GM18868 (cell line): ENCODE results near the gene GRIK4.

ENCODE experiments used
- ATAC-seq: cut with Tn5 transposase; IDR thresholded peaks from one replicate; pipeline ENCODE4 v1.9.1; 2021; ENCODE audit warnings: mild to moderate bottlenecking, moderate library complexity; ENCODE audit not compliant: unreplicated experiment

The GRIK4 gene

DNA sequence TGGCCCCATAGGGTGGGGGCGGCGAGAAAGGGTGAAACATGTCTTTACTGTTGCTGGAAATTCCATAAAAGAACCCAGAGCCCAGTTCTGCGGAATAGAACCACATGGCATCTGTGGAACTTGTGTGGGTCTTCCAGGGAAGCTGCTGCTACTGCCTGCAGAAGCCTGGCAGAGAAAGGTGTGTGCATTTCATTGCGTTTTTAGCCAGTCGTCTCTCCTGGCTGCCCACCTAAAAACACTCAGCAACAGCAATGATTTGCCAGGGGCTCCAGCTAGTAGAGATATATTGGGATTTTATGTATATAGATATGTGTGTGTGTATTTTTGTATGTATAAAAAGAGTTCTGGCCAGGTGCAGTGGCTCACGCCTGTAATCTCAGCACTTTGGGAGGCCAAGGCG is 385.1 kb downstream of the GRIK4 start:
- ATAC-seq = no peak

DNA sequence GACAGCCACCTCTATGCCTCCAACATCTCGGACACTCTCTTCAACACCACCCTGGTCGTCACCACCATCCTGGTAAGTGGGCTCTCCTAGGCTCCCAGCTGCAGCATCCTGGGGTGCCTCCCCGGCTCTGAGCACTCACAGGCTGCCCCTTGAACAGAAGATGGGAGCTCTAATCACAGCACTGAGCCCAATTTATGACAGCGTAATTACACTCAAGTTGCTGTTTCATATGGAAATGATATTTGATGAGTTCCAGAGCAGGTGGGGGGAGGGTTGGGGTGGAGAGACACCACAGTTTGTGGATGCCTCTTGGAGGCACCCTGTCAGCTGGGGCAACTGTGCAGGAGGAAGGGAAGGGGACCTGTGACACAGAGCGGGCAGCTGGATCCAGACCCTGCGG is 387.0 kb downstream of the GRIK4 start:
- ATAC-seq = no peak

DNA sequence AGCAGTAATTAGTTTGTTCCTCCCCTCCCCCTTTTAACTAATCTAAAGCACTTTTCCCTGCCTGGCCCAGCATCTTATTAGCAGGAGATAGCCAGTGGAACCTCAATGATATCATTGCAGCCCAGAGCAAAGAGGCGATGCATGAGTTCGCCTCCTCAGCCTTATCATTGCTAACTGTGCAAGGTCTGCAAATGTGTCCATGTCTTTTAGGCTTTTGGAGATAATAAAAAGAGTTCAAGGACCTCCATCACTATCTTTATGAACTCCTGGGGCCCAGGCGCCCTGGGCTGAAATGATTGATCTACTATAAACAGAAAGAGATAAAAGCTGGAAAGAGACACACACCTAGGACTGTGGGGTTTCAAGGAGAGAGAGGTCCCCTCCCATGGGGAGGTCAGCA is 388.2 kb downstream of the GRIK4 start:
- no peak for ATAC-seq

DNA sequence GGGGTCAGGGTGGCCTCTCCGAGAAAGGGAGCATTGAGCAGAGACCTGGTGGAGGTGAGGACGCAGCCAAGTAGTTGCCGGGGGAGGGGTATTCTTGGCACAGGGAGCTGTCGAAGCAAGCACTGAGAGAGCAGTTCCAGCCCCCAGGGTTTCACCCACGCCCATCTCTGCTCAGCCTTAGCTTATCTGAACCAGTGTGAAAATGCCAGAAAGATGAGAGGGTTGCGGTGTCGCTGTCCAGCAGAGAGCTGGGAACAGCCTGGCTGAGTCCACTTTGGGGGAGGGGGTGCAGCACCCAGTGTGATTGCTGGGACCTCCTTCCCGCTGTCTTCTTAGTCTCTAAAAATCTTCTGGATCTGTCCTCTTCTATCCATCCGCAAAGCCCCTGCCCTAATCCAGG is 389.1 kb downstream of the GRIK4 start:
- no peak for ATAC-seq

DNA sequence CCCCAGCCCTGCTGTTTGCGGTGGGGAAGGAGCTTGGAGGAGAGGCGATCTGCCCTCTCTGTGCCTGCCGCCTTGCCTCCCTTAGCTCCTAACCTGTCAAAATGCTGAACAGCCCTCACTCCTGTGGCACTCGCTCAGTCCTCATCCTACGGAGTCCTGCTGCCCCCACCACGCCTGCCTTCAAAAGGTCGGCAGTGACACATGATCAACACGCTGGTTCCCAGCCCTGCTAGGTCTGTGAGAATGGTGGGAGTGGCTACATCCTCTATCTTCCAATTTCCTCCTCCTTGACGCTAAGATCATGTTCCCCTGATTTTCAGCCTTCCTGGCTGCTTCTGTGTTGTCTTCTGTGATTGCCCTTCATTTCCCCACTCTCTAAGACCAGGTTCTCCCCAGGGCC is 392.1 kb downstream of the GRIK4 start:
- no peak for ATAC-seq

DNA sequence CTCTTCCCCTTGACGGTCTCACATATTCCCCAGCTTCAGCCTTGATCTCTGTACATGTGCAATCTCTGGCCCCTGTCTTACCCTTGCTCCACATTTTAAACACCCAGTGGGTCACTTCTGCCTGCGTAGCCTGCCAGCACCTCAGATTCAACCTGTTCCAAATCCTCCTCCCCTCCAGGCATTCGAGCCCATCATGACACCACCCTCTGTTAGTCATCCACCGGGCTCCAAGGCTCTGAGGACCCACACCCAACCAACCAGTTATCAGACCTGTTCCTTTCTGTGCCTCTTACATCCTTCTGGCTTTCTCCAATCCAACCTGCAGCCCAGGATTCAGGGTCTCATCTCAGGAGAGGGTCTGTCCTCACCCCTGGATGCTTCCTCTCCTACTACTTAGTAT is 392.6 kb downstream of the GRIK4 start:
- ATAC-seq = no peak

DNA sequence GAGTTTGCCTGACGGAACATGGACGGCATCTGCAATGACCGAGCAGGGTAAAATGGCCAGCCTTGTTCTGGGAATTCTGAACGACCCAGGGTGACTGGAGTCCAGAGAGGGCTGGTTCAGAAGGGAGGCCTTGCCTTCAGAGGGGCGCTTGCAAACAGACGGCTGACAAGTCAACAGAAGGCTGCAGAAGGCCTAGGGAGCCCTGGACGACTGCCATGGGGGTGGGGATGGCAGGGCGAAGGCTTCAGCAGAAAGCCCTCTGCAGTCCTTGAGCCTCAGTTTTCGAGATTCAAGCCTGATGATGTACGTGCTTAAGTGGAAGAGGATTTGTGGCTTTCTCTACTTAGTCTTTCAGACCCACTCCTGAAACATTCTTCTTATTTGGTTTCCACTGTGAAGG is 395.2 kb downstream of the GRIK4 start:
- ATAC-seq = no peak

DNA sequence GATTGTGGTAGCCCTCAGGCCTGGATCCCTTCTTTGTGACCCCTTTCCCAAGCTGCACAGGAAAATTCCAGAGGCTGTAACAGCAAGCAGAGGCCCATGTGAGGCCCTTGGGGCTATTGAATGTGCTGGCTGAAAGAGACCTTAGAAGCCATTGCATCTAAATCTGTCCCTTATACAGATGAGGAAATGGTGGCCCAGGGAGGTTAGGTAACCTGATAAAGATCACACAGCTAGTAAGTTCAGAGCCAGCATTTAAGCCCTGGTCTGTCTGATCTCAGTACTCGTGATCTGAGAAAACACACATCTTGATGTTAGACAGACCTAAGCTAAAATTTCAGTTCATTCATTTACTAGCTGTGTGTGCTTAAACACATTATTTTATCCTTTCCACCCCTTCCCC is 396.4 kb downstream of the GRIK4 start:
- no peak for ATAC-seq

DNA sequence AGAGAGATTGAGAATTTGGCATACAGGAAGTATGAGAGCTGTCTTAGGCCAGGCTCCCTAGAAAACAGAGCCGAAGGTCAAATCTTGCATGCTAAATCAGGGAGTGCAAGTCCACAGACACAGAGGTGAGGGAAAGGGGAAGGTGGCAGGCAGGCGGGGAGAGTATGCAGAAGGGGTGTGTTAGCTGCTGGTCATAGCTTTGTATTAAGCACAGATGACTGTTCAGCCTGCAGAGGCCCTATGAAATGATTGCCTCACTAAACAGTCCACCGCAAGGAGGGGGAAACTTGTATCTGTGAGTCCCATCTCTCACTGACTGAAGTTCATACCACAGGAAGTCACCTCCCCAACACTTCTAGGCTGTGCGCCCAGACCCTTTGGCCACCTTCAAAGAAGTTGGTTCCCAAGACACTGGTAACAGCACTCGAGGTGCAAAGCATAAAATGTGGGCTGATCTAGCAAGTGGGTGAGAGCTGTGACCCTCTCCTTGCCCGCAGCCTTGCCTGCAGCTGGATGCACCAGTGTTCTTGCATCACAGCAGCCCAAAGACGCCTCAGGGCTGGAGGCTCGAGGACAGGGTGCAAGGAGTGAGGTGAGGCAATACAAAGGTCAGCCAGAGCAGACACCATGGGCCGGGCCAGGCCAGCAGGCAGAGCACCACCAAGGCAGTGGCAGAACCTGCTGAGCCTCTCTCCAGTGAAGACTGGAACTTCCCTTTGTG is 397.1 kb downstream of the GRIK4 start:
- ATAC-seq = no peak

DNA sequence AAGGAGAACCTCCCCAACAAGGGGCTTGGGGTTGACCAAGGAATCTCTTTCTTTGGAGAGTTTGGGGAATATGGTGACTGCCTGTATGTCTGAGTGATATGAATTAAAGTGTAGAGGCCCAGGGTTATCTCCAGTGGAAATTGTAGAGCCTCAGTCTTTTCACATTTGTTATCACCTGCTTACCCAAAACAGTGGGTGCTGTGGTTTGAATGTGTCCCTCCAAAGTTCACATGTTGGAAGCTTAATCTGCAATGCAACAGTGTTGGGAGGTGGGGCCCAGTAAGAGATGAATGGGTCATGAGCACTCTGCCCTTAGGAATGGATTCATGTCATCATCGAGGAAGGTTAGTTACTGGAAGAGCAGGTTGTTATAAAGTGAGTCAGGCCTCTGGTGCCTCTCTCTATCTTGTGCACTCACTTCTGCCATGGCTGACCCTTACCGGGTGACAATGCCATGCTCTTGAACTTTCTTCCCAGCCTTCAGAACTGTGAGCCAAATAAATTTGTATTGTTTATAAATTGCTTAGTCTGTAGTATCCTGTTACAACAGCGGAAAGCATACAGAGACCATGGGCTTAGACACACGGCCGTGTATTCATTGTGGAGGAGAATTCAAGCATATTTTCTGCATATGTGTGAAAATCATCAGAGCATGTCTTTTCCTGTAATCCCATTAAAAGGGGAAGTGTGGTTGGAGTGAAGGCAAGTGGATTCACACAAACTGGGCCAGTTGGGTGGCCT is 398.3 kb downstream of the GRIK4 start:
- no peak for ATAC-seq

DNA sequence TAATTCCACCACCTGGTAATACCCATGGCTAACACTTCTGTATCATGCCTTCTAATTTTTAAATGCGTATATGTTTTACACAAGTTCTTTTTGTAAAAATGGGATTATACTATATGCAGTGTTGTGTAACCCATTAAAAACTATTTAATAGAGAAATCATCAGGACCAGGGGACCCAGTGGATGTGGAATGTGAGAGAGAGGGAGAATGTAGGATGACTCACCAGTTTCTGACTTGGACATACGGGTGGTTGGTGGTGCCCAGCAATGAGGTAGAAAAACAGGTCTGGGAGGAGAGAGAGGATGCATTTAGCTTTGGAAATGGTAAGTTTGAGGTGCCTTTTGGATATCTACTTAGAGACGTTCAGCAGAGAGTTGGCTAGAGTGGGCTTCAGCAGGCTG is 400.4 kb downstream of the GRIK4 start:
- ATAC-seq = no peak

DNA sequence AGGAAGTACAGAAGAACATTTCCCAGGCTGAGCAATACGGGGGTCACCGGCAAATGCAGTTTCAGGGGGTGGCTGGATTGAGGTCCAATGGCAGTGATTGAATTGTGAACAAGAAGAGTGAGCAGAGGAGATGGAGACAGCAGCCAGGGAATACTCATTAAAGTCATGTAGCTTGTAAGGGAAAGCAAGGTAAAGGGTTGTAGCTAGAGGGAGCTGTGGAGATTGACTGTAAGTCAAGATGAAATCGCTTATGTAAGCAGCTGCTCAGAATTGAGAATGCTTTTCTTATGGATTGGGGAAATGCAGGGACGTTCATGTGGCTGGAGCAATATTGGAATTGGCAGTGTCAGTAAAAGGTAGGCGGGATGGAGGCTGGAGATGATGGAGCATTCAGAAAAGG is 401.0 kb downstream of the GRIK4 start:
- ATAC-seq = no peak

DNA sequence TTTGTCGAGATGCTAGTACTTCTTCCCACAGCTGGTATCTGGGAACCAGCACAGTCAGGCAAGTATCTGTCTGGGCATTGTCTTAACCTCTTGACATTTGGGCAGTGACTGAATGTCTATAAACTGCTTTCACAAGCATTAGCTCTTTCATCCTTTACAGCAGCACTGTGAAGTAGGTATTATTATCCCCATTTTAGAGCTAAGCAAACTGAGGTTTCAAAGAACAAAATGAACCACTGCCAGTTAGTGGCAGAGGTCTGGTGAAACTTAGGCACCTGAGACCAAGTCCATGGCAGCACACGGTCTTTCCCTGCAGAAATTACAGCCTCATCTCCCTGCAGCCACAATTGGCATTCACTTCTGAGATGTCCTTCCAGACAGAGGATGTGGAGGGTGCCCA is 401.4 kb downstream of the GRIK4 start:
- no peak for ATAC-seq

DNA sequence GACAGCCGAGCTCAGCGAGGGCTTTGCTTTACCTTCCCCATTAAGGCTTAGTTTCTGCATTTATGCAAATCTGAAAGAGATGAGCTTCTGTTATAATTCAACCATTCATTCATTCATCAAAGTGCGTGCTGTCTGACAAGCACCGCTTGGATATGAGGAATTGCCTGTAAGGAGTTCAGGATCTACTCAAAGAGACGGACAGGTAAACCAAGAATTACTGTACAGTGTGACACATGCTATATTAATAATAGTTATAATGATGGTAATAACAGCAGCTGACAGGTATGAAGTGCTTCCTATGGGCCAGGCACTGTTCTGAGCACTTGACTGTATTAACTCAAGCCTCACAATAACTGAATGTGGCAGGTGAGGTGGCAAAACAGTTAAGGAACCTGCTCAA is 402.5 kb downstream of the GRIK4 start:
- ATAC-seq = no peak

DNA sequence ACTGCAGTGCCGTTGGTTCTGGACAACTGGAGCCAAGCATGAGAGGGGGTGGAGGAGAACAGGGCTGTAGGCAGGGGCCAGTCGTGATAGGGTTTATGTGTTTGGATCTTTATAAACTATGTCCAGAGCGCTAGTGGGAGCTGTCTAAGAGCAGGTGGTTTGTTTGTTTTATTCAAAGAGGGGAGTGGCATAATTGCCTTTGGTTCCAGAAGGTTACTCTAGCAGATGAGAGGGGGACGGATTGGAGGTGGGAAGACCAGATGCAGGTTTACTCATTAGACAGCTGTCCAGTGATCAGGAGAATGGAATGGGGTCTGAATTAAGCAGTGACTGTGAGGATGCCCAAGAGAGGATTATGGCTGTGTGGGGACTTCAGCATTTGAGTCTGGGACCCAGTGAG is 403.1 kb downstream of the GRIK4 start:
- no peak for ATAC-seq

DNA sequence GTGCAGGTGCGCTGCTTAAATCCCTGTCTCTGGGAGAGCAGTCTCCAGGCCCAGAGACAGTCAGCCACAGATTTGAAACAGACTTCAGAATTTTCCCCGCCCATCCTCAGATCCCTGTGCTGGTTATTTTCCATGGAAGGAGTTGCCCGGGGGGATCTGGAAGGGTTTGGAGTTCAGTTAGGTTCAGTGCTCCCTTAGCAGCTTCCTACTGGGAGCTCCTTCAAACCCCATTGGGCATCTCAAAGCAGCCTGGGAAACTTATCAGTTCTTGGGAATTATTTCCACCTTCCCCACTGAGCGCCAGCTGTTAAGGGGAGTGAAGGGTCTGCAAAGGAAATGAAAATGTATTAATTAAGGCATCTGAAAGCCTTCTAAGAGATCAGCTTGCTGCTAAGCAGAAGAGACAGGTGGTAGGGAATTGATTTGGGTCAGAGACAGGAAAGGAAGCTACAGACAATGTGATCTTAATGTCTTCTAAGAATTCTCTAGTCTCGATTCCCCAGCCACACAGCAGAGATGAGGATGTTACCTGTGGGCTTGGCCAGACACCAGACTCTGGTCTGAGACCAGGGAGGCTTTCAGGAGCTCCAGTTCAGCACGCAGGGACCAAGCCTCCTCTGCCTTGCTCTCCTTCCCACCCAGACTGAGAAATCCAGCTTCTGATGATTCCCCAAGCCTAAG is 406.2 kb downstream of the GRIK4 start:
- ATAC-seq = no peak

DNA sequence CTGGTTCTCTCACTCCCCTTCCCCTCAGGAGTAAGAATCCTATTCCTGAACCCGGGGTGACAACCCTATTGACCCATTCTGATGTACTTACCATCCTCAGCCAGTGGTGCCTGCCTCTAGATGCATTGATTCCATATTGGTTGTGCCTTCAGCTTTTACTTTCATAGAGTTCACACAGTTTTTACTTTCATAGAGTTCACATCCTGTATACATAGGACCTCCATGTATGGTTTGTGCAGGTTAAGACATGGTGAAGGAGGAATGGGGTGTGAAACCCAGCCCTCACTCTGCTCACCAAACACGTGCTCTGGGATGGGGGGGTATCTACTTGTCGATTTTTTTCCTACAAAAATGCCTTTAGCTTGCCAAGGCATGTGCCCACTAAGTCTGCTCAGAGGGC is 406.7 kb downstream of the GRIK4 start:
- ATAC-seq = no peak

DNA sequence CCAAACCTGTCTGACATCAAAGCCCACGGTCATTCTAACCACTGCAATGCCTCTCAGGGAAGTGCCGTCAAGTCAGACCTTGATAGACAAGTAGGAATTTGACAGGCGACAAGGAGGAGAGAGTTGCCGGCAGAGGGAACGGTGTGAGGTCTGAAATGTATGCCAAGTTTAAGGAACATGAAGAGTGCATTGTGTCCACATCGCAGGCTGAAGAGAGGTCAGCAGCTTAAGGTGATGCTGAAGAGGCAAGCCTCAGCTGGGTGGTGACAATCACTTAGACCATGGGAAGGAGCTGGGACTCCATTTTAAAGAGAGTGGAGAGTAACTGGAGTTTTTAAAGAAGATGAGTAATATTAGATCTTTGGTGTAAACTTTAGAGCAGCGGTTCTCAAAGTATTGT is 407.5 kb downstream of the GRIK4 start:
- no peak for ATAC-seq

DNA sequence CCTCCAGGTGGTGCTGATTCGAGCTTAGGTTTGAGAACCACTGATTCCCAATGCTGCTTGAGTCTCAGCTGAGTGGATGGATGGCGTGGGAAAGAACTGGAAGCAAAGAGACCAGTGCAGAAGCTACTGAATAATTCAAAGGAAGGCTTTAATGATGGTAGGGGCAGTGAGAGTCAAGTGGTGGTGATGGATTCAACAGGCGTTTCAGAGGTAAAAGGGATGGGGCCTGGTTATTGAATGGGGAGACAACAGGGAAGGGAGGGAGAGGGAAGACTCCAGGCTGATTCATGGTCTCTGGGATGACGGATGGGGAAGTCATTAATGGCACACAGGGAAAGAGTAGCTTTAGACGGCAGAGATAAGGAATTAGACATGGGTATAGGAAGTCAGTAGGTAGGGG is 408.0 kb downstream of the GRIK4 start:
- ATAC-seq = no peak

DNA sequence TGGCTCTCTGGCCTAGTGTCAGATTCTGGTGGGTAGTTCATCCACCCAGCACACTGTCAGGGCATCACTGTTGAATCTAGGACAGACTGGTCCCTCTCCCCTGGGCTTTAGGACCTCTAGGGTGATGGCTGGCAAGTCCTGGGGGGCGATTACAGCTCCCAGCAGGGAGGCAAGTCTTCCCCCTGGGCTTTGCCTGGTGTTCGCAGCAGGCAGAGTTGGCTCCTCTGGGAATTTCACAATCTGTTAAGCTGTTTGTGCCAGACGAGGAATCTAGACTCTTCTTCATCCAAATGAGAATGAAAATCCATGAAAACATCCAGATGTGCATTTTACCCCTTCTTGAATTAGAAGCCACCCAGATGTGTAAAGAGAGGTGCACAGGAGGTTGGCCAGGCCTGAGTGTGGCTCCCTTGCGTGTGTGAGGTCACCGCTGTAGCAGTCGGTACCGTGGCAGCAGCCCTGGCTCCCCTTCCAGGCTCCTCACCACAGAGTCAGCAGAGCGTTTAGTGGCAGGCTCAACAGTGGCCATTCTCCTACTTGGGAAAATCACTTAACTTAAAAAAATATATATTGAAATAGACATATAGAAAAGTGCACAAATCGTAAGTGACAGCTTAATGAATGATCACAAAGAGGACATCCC is 412.4 kb downstream of the GRIK4 start:
- ATAC-seq = no peak

DNA sequence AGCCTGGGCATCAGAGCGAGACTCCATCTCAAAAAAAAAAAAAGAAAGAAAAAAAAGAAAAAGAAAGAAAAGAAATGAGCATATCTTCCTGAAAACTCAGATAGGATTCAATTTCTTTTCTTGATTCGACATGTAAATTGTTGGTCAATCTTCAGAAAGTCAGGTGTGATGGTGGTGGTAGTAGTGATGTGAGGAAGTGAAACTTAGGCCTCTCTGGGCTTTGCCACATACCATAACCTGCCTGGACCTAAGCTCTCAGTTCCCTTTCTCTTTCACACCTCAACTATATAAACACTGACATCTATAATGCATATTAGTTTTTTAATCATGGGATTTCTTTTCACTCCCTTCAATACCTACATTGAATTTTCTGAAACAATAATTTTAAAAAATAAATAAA is 414.4 kb downstream of the GRIK4 start:
- ATAC-seq = peak; percentile 99

DNA sequence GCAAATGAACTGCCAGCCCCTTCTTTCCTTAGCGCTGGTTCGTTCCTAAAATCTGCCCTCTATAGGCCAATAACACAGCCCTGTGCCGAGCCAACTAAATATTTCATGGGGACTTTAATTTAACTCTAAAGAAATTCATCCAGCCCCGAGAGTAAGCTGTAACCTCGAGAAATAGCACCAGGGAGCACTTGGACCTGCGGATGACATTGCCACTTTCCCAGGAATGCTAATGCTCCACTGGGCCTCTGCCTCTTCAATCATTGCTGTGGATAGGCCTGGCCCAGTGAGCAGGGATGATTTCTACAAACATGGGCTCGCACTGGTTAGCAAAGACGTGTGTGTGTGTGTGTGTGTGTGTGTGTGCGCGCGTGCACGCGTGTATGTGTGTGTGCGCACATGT is 417.1 kb downstream of the GRIK4 start:
- ATAC-seq = no peak
